Hematopoietic multipotent progenitor cell treated with erythropoietin and hydrocortisone succinate and interleukin-3 and kit ligand, for 8 days (in vitro differentiated cells): ENCODE data around the gene SMIM28.
A peak's percentile ranks its signal among the peaks of the same experiment; 100 is the strongest.
"Not testable (repeated sequence)": the region's sequence is repeated elsewhere in the genome, so short reads cannot be mapped to it uniquely, and the experiment has no call there.

ENCODE experiments used
- DNase-seq: peaks from one replicate; pipeline ENCODE4 v3.0.0-alpha.2; 2015

The SMIM28 gene

DNA sequence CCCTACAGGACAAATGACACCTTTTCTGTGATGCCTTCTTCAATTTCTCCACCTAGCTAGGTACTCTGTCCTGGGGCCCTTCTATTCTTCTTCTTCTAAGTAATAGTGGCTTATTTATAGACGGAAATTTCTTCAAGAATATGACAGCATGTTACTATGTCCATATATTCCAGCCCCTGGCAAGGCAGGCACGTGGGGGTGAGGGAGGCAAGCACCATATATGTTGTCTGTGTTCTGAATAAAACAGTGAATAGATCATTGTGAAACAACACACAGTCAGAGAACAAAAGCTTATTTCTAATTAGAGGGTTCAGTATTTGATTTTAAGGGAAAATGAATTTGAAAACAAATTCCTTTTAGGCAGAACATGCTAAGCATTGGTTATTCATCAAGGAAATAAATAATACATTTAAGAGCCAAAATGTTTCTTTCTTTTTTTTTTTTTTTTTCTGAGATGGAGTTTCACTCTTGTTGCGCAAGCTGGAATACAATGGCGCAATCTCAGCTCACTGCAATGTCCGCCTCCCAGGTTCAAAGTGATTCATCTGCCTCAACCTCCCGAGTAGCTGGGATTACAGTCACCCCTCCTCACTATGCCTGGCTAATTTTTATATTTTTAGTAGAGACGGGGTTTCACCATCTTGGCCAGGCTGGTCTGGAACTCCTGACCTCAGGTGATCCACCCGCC, 32.5 kb downstream of the SMIM28 start:
- no peak for DNase-seq

GRCh38 chr6:138410972-138411880, 33.5 kb downstream of the SMIM28 start:
- DNase-seq: no peak

DNA sequence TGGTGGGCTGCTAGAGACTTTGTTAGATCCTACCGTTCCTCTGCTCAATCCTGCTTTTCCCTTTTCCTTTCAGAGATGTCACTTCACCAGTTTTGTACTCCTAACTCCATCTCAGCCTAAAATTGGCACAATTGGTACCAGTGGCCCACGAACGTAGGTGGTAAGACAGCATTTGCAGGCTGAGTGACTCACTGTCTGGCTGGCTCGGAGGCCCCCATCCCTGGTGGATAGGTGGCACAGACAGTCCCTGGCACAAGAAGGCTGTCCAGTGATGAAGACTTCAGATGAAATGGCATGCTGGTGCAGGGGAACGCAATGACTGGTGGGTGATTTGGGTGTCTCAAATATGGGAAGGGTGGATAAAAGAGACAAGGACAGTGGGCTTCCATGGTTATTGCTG, 37.4 kb downstream of the SMIM28 start:
- DNase-seq: no peak

- no peak for DNase-seq
Observed at GRCh38 chr6:138416206-138416605, 38.5 kb downstream of the SMIM28 start.

- no peak for DNase-seq
Observed at GRCh38 chr6:138417493-138418117, 39.9 kb downstream of the SMIM28 start.

DNA sequence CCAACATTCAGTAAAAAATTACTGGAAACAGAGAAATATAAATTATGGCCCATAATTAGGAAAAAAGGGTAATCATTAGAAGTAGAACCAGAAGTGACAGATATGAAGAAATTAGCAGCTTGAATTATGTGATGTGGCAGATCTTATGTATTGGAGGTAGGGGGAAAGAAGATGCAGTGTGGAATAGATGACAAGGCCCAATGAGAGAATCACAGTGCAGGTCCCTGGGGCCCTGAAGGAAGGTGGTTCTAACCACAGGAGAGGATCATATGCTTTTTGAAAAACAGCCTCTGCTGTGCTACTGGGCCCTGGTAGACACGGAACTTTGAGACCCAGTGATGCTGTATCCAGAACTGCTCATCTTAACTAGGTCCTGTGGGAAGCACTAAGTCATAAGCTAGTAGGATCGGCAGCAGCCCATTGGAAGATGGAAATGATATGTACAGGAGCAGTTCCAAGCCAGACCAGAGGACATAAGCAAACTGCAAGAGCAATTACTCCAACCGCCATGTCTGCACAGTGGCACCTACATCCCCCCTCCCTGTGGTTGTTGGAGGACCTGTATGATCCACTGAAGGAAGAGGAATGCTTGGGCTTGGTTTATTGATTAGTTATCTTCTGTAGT, 40.5 kb downstream of the SMIM28 start:
- DNase-seq: no peak

DNA sequence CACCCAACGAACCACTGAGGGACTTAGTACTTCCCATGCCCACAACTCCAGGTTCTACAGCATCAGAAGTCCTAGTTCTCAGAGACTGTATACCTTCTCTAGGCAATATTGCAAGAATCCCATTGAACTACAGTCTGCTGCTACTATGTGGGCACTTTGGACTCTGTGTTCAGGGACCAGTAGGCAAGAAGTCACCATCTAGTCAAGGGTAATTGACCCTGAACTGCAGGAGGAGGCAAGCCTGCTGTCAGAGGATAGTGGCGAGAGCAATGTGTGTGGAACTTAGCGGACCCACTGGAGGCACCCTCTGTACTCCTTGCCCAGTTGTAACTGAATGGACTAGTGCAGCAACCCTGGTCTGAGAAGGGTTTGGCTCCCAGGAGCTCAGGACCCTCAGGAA, 42.1 kb downstream of the SMIM28 start:
- no peak for DNase-seq

DNA sequence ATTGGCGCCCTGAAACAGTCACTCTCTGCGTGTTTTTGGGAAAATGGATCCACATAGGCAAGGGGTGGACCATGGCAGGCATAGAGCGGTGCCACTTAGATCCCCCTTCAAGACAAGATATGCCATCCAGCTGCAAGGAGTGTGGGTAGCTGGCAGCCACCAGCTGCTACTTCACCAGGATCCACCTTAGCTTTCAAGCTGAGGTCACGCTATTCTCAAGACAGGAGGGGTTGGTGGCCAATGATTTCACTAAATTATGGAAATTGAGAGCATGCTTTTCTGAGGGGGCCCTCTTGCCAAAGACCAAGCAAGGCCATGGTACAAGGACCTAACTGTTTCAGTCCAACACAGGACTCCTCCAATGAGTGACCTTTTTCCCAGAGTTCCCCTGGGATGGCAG, 42.7 kb downstream of the SMIM28 start:
- DNase-seq: no peak

DNA sequence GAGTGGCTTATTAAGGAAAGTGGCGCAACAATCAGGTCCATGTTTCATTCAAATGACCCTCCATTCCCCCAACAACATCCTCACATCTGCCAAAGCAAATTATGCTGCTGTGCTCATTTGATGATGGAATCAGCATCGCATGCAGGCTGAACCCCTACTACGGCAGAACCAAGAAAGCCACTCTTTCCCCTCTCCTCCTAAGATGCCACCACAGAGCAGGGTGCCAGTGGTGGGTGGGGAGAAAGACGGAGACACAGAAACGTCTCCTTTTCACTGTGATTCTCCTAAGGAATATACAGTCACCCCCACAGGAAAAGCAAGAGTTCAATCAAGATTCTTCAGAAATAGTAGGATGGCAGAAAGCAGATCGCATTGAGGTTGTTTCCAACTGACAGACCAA, 43.4 kb downstream of the SMIM28 start:
- DNase-seq: no peak

DNA sequence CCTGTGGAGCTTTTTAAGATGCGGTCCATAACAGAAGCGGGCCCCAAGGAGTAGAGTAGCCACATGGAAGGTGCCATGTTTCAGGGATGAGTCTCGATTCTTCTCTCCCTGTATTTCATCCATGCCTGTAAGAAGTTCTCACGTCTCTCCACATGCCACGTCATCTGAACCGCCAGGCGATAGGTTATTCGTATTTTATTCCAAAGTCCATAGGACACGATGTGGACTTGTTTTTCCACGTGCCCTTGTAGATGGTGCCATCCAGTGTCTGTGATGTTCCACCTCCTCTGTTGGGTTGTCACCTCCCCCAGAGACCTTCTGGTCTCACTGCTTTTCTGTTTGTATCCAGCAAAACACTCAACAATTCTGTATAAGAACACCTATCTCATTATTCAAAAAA, 43.9 kb downstream of the SMIM28 start:
- DNase-seq: no peak

- DNase-seq: no peak
Observed at GRCh38 chr6:138422861-138423260, 45.2 kb downstream of the SMIM28 start.

DNA sequence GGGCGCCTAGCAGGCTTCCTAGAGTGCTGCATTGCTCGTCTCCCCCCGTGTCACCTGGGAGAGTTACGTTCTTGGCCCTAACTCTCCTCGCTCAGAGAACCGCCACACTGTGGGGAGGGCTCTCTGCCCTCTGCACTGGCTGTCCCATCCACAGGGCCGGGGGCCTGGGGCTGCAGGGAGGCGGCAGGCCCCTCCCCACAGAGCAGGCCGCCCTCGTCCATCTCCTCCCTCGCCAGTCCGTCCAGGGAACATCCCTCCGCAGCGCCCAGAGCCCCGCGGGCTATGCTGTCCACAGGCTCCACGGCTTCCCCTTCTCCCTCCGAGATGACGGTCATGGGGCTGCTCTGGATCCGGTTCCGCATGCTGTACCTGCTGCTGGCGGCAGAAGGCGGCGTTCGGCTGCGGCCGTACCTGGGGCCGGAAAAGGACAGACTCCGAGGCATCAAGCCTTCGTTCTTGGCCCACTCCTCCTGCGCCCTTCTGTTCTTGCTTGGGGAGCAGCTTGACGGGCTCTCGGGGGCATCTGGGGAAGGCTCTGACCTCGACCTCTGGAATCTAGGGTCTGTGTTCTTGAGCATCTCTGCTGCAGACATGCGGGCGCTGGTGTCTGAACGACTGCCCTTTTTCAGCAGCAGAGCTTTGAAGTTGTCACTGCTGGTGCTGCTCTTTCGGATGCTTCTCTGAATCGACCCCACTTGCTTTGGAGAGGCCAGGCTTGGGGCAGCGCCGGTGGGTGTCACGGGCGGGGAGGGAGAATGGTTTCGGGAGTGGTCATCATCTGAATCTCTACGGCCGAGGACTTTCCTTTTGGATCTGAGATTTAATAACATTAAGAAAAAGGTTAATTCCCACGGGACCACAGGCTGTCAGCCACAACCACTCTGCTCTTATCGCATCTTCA, 46.5 kb downstream of the SMIM28 start:
- DNase-seq: no peak

DNA sequence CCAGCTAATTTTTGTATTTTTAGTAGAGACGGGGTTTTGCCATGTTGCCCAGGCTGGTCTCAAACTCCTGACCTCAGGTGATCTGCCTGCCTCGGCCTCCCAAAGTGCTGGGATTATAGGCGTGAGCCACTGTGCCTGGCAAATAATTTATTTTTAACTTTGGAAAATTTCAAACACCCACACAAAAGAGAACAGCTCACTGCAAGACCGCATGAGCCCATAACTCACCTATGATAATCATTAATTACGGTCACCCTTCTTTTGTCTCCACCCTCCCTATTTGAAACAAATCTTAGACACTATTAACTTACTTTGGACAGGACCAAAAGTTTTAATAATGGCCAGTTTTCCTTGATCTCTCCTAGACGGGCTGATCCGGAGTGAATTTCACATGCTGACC, 47.6 kb downstream of the SMIM28 start:
- DNase-seq: not testable (repeated sequence)

DNA sequence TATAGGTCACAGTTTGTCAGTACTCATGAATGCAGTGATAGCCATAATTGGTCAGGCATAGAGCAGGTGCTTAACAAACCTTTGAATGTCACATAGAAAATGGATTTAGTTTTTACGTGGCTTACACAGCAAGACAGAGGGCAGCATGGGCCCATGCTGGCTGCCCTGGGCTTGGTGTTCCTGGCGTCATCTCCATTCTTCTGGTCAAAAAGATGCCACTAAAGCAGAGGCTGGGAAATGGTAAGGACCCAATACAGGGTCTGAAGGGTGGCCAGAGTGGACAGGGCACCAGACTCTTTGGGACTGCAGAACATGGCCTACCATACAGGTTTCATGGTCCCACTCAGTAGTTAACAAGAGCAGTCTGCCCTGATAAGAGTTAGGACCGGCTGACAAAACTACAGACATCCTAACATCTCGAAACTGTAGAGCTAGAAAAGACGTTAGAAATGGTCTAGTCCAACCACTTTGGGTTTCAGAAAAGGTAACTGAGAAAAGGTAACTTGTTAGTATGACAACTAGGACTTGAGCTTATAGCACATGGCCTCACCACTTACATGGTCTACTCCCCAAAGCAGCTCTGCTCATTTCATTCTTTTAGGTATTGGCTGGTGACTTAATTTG, 48.9 kb downstream of the SMIM28 start:
- no peak for DNase-seq

GRCh38 chr6:138427701-138428100, 50.0 kb downstream of the SMIM28 start:
- DNase-seq: no peak

- peak; percentile 63 for DNase-seq
Observed at GRCh38 chr6:138428944-138429598, 51.4 kb downstream of the SMIM28 start.

DNA sequence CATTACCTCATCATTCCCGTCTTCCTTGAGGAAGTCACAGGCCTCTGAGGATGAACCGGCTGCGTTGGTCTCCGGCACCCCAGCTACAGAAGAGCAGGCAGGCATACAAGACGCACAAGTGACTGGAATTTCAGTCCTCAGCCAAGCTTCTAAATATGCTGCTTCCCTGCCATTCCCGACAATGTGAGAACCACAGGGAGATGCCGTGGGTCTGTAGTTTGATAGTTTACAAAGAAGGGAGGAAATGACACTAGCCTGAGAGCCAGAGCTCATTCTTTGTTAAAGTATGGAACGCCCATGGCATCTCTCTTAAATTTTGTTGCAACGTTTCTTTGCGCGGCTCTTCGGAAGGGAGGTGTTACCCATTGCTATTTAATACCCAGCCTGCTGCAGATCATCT, 52.1 kb downstream of the SMIM28 start:
- DNase-seq: no peak

- no peak for DNase-seq
Observed at GRCh38 chr6:138430361-138431145, 52.8 kb downstream of the SMIM28 start.

GRCh38 chr6:138431256-138432062, 53.8 kb downstream of the SMIM28 start:
- DNase-seq: no peak

- DNase-seq: no peak
Observed at GRCh38 chr6:138432063-138432356, 54.3 kb downstream of the SMIM28 start.
